ENCODE results near the gene TANC1. TPM values are rescaled to one million over a fixed set of nuclear protein-coding genes. Genes with fewer than 3 reads are reported as not detected.

TANC1 gene
- total RNA-seq, 2 donors from 2014 or later = 70.1 to 86.1 TPM

DNA sequence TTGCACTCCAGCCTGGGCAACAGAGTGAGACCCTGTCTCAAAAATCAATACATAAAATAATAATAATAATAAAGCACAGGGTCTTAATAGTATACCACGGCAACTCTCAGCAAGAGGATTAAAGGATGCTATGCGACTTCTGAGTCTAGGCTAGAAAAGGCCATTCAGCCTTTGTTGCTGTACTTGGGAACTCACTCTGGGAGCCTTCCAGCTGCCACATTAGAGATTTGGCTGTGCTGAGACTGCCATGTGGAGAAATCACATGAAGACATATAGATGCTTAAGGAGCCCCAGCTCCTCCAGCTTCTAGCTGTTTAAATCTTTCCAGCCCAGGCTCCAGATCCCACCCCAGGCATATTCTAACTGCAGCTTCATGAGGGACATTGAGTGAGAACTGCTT lies 8.2 kb upstream of the TANC1 start:
- ATAC-seq (ENCODE audit: insufficient number of reproducible peaks, low FRiP score, low read depth) = no peak
- no peak for DNase-seq (ENCODE audit: low spot score)
- Histone ChIP-seq H3K27me3 (replicated peaks; ENCODE audit: insufficient read depth) (no peaks in the 10 kb centered on the region), H3K4me3 (no peak overlapping the region), H3K4me1 (ENCODE audit: control insufficient read depth in 1 of 2, low read depth in 2 of 2) (peaks cover 0 to 5% of the 10 kb centered on the region in 2 donors), H3K9me3 (no peaks in the 10 kb centered on the region), H3K36me3 (no peaks in the 10 kb centered on the region), H3K27ac (no peak overlapping the region)
- TF ChIP-seq, protein P1, sequence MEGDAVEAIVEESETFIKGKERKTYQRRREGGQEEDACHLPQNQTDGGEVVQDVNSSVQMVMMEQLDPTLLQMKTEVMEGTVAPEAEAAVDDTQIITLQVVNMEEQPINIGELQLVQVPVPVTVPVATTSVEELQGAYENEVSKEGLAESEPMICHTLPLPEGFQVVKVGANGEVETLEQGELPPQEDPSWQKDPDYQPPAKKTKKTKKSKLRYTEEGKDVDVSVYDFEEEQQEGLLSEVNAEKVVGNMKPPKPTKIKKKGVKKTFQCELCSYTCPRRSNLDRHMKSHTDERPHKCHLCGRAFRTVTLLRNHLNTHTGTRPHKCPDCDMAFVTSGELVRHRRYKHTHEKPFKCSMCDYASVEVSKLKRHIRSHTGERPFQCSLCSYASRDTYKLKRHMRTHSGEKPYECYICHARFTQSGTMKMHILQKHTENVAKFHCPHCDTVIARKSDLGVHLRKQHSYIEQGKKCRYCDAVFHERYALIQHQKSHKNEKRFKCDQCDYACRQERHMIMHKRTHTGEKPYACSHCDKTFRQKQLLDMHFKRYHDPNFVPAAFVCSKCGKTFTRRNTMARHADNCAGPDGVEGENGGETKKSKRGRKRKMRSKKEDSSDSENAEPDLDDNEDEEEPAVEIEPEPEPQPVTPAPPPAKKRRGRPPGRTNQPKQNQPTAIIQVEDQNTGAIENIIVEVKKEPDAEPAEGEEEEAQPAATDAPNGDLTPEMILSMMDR (IDR thresholded peaks at IDR 0.05) = no peak

DNA sequence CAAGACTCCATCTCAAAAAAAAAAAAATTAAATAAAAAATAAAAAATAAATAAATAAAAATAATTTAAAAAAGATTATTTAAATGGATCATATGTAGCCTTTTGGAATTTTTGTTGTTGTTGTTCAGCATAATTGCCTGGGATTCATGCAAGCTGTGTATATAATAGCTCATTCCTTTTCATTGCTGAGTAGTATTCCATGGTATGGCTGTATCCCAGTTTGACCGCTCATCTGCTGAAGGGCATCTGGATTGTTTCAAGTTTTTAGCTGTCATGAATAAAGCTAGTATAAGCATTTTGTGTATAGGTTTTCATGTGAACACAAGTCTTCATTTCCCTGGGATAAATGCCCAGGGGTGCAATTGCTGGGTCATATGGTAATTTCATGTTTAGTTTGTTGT lies 6.4 kb upstream of the TANC1 start:
- Histone ChIP-seq H3K36me3 (no peaks in the 10 kb centered on the region), H3K27me3 (replicated peaks; ENCODE audit: insufficient read depth) (no peaks in the 10 kb centered on the region), H3K4me1 (ENCODE audit: control insufficient read depth in 1 of 2, low read depth in 2 of 2) (peaks cover 0 to 3% of the 10 kb centered on the region in 2 donors), H3K27ac (no peak overlapping the region), H3K4me3 (no peak overlapping the region), H3K9me3 (no peaks in the 10 kb centered on the region)
- no peak for ATAC-seq (ENCODE audit: insufficient number of reproducible peaks, low FRiP score, low read depth)
- TF ChIP-seq, protein P1 (IDR thresholded peaks at IDR 0.05) = no peak
- no peak for DNase-seq (ENCODE audit: low spot score)

DNA sequence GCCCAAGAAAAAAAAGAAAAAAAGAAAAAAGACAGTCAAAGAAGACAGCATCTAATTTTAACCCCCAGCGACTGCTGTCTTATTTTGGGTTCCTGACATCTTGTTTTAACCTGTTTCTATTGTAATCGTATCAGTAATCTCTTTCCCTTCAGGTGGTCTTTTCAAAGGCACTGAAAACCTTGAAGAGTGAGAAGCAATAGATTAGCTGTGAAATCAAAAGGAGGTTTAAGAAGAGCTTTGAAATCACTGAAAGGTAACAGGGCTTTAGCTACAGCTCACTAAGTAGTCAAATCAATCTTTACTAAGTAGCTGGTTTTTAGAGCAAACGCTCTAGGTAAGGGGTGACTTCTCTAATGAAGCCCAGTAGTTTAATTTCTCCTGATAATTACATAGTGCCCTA lies 5.4 kb upstream of the TANC1 start:
- TF ChIP-seq, protein P1 (IDR thresholded peaks at IDR 0.05) = no peak
- Histone ChIP-seq H3K27me3 (replicated peaks; ENCODE audit: insufficient read depth) (no peaks in the 10 kb centered on the region), H3K9me3 (no peaks in the 10 kb centered on the region), H3K4me1 (ENCODE audit: control insufficient read depth in 1 of 2, low read depth in 2 of 2) (peaks cover 0 to 8% of the 10 kb centered on the region in 2 donors), H3K36me3 (no peaks in the 10 kb centered on the region), H3K4me3 (no peak overlapping the region), H3K27ac (no peak overlapping the region)
- no peak for DNase-seq (ENCODE audit: low spot score)
- no peak for ATAC-seq (ENCODE audit: insufficient number of reproducible peaks, low FRiP score, low read depth)

DNA sequence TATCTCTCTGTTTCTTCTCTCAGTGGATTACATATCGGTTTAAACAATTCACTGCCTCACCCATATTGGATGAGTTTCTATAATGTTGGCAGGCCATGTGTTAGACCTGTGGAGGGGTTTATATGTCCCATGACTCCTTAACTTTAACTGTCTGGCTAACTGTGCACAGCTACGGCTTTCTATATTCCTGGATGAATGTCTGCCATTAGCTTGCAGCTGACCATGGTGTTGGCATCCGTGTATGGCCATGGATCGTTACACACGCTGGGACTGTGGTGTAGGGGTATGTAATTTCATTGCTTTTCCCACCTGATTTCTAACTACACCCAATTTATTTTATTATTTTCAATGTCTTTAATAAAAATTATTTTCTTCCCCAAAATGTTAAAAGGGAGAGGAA lies 3.3 kb upstream of the TANC1 start:
- Histone ChIP-seq H3K9me3 (no peaks in the 10 kb centered on the region), H3K27ac (no peak overlapping the region), H3K4me3 (no peak overlapping the region), H3K27me3 (replicated peaks; ENCODE audit: insufficient read depth) (no peaks in the 10 kb centered on the region), H3K4me1 (ENCODE audit: control insufficient read depth in 1 of 2, low read depth in 2 of 2) (peaks cover 0 to 8% of the 10 kb centered on the region in 2 donors), H3K36me3 (no peaks in the 10 kb centered on the region)
- no peak for DNase-seq (ENCODE audit: low spot score)
- ATAC-seq (ENCODE audit: insufficient number of reproducible peaks, low FRiP score, low read depth) = no peak
- TF ChIP-seq, protein P1 (IDR thresholded peaks at IDR 0.05) = no peak

DNA sequence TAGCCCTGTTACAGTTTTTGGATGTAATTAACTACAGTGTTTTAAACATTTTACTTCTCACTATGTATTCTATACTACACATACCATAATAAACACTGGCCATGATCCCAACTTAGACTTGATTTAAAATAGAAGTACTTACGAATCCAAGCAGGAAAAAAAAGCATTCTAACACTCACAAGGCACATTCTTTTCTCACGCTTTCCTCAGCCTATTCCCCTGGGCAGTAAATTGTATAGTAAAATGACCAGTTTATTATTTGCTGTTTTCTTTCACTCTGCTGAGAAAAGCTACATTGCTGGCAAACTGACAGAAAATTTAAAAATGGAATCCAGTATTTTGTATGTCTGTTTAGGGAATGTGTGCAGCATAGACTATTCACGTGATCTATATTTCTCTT lies 2.8 kb upstream of the TANC1 start:
- TF ChIP-seq, protein P1 (IDR thresholded peaks at IDR 0.05) = no peak
- DNase-seq (ENCODE audit: low spot score) (no peak), ATAC-seq (ENCODE audit: insufficient number of reproducible peaks, low FRiP score, low read depth) (no peak)
- Histone ChIP-seq H3K9me3 (no peaks in the 10 kb centered on the region), H3K4me1 (ENCODE audit: control insufficient read depth in 1 of 2, low read depth in 2 of 2) (peaks cover 4 to 12% of the 10 kb centered on the region in 2 donors), H3K27me3 (replicated peaks; ENCODE audit: insufficient read depth) (no peaks in the 10 kb centered on the region), H3K27ac (no peak overlapping the region), H3K4me3 (no peak overlapping the region), H3K36me3 (no peaks in the 10 kb centered on the region)

Data from thoracic aorta (tissue), 2 donors.